ENCODE measurements around the gene STRA6. TPM values are rescaled to one million over a fixed set of nuclear protein-coding genes. Genes with fewer than 3 reads are reported as not detected.

STRA6 gene
- polyA plus RNA-seq, 2 of the 4 experiments (the other 2 are of a cell fraction): 35.0 to 70.2 TPM

DNA sequence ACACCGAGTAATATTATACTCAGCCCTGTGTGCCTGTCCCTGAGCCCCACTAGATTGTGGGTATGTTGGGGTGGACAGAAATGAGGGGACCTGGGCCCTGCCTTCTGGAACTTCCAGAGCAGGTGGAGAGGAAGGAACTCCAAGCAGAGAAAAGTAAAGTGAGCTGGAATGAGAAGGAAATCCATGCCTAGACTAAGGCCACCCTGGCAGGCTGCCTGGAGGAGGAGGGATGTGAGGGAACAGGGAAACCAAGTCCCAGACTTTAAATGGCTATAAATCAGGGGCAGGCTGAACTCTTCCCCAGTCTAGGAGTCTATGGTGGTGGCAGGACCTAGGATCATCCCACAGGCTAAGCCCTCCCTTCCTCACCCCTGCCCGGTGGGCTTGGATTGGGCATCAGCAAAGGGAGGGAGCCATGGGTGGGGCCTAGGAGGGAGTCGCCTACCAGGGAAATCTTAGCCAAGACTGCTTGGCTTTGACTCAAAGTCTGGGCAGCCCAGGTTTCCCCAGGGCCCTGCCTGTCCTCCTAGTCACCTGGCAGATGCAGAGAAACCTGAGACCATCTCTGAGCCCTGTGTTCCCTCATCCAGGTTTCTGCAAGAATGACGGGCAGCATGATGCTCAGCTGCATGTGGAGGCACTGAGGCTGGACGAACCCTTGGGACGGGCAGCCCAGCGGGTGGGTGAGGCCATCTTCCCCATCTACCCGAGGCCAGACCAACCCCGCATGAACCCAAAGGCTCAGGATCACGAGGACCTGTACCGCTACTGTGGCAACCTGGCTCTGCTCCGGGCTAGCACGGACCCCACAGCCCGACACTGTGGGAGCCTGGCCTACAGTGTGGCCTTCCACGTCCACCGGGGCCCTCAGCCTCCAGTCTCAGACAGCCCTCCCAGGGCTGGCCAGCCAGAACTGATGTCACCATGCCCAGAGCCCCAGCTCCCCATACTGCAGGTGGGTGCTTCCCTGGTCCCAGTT lies 15.6 kb upstream of the STRA6 start:
- DNase-seq (ENCODE audit: low read depth in 1 of 2, low spot score in 1 of 2) (no peak), ATAC-seq (no peak), FAIRE-seq (no peak)
- Histone ChIP-seq H3K9me3 (no peaks in the 10 kb centered on the region), H3K4me2 (no peak overlapping the region), H3K4me1 (peaks cover 36% of the 10 kb centered on the region), H3K27ac (peak overlapping the region in 1 of 2 experiments; percentile 13; a peak in 2 of 6 replicates), H3K4me3 (no peak overlapping the region)
- CTCF ChIA-PET: no interaction called here
- no peak for TF ChIP-seq ZNF302 (CRISPR knock-in tag; IDR thresholded peaks at IDR 0.05)
- TF ChIP-seq CEBPB (IDR thresholded peaks at IDR 0.05): no peak
- no peak for TF ChIP-seq PHF8 (IDR thresholded peaks at IDR 0.05; ENCODE audit: borderline replicate concordance, low read depth)
- TF ChIP-seq HOXA7 (CRISPR knock-in tag; IDR thresholded peaks at IDR 0.05): no peak
- TF ChIP-seq NPAS2 (CRISPR knock-in tag; IDR thresholded peaks at IDR 0.05; ENCODE audit: borderline replicate concordance): no peak
- no peak for TF ChIP-seq HOXB5 (CRISPR knock-in tag; IDR thresholded peaks at IDR 0.05)
- TF ChIP-seq SMC3 (IDR thresholded peaks at IDR 0.05): no peak
- TF ChIP-seq, protein P1, sequence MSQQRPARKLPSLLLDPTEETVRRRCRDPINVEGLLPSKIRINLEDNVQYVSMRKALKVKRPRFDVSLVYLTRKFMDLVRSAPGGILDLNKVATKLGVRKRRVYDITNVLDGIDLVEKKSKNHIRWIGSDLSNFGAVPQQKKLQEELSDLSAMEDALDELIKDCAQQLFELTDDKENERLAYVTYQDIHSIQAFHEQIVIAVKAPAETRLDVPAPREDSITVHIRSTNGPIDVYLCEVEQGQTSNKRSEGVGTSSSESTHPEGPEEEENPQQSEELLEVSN (IDR thresholded peaks at IDR 0.05; ENCODE audit: borderline replicate concordance, low read depth): no peak
- TF ChIP-seq RARB (CRISPR knock-in tag; IDR thresholded peaks at IDR 0.05): no peak
- TF ChIP-seq RCOR1 (IDR thresholded peaks at IDR 0.05; ENCODE audit: low read depth, low read length): no peak
- no peak for TF ChIP-seq ESRRA (IDR thresholded peaks at IDR 0.05; ENCODE audit: borderline replicate concordance, low read length)
- TF ChIP-seq, protein P2, sequence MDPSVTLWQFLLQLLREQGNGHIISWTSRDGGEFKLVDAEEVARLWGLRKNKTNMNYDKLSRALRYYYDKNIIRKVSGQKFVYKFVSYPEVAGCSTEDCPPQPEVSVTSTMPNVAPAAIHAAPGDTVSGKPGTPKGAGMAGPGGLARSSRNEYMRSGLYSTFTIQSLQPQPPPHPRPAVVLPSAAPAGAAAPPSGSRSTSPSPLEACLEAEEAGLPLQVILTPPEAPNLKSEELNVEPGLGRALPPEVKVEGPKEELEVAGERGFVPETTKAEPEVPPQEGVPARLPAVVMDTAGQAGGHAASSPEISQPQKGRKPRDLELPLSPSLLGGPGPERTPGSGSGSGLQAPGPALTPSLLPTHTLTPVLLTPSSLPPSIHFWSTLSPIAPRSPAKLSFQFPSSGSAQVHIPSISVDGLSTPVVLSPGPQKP (IDR thresholded peaks at IDR 0.05; ENCODE audit: low read depth, low read length): no peak
- TF ChIP-seq SREBF2 (IDR thresholded peaks at IDR 0.05): no peak
- TF ChIP-seq CHD4 (IDR thresholded peaks at IDR 0.05; ENCODE audit: borderline replicate concordance): no peak
- no peak for TF ChIP-seq FOSB (CRISPR knock-in tag; IDR thresholded peaks at IDR 0.05)
- no peak for TF ChIP-seq JUNB (IDR thresholded peaks at IDR 0.05)
- TF ChIP-seq NFE2L2 (conservative IDR thresholded peaks at IDR 0.05; ENCODE audit: low read length): no peak
- TF ChIP-seq, protein P3, sequence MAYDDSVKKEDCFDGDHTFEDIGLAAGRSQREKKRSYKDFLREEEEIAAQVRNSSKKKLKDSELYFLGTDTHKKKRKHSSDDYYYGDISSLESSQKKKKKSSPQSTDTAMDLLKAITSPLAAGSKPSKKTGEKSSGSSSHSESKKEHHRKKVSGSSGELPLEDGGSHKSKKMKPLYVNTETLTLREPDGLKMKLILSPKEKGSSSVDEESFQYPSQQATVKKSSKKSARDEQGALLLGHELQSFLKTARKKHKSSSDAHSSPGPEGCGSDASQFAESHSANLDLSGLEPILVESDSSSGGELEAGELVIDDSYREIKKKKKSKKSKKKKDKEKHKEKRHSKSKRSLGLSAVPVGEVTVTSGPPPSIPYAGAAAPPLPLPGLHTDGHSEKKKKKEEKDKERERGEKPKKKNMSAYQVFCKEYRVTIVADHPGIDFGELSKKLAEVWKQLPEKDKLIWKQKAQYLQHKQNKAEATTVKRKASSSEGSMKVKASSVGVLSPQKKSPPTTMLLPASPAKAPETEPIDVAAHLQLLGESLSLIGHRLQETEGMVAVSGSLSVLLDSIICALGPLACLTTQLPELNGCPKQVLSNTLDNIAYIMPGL (CRISPR knock-in tag; IDR thresholded peaks at IDR 0.05; ENCODE audit: borderline replicate concordance): no peak
- TF ChIP-seq FOXS1 (CRISPR knock-in tag; IDR thresholded peaks at IDR 0.05): no peak
- POLR2A ChIA-PET: no interaction called here
- 93% methylated on average over 2 of the region's 16 CpGs for WGBS (ENCODE audit: missing lambda C conversion rate)

DNA sequence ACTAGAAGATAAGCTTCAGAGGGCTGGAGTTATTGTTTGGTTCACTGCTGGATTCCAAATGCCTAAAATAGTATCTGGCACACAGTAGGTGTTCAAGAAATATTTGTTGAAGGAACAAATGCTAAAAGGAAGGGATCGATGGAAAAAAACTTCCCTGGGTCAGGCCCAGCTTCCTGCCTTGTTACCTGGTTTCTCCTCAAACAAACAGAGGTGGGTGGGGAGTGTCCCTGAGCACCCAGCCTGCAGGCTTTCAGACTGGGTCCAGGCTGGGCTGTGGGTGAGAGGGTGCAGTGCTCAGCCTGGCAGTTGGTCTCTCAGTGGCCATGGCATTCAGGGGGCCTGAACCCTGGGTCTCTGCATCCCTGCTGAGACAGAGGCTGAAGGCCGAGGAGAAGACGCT lies 14.4 kb upstream of the STRA6 start:
- TF ChIP-seq JUN (IDR thresholded peaks at IDR 0.05): no peak
- TF ChIP-seq ZSCAN20 (CRISPR knock-in tag; IDR thresholded peaks at IDR 0.05): no peak
- no peak for TF ChIP-seq ZC3H11A (IDR thresholded peaks at IDR 0.05)
- no peak for TF ChIP-seq FOSL2 (IDR thresholded peaks at IDR 0.05)
- no peak for TF ChIP-seq FOSL2 (CRISPR knock-in tag; IDR thresholded peaks at IDR 0.05)
- TF ChIP-seq, protein P4, sequence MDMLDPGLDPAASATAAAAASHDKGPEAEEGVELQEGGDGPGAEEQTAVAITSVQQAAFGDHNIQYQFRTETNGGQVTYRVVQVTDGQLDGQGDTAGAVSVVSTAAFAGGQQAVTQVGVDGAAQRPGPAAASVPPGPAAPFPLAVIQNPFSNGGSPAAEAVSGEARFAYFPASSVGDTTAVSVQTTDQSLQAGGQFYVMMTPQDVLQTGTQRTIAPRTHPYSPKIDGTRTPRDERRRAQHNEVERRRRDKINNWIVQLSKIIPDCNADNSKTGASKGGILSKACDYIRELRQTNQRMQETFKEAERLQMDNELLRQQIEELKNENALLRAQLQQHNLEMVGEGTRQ (IDR thresholded peaks at IDR 0.05): no peak
- TF ChIP-seq, protein P5, sequence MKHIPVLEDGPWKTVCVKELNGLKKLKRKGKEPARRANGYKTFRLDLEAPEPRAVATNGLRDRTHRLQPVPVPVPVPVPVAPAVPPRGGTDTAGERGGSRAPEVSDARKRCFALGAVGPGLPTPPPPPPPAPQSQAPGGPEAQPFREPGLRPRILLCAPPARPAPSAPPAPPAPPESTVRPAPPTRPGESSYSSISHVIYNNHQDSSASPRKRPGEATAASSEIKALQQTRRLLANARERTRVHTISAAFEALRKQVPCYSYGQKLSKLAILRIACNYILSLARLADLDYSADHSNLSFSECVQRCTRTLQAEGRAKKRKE (CRISPR knock-in tag; IDR thresholded peaks at IDR 0.05; ENCODE audit: low read depth): no peak
- TF ChIP-seq EHMT2 (IDR thresholded peaks at IDR 0.05; ENCODE audit: low read depth): no peak
- no peak for TF ChIP-seq CHD4 (IDR thresholded peaks at IDR 0.05; ENCODE audit: borderline replicate concordance)
- TF ChIP-seq EHF (CRISPR knock-in tag; IDR thresholded peaks at IDR 0.05): no peak
- no peak for TF ChIP-seq JUNB (IDR thresholded peaks at IDR 0.05)
- TF ChIP-seq, protein P6, sequence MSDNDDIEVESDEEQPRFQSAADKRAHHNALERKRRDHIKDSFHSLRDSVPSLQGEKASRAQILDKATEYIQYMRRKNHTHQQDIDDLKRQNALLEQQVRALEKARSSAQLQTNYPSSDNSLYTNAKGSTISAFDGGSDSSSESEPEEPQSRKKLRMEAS (IDR thresholded peaks at IDR 0.05): no peak
- no peak for TF ChIP-seq KDM1A (IDR thresholded peaks at IDR 0.05; ENCODE audit: low read depth)
- no peak for TF ChIP-seq HEYL (CRISPR knock-in tag; IDR thresholded peaks at IDR 0.05)
- no peak for TF ChIP-seq RNF2 (IDR thresholded peaks at IDR 0.05; ENCODE audit: borderline replicate concordance, low read depth)
- TF ChIP-seq HOXA7 (CRISPR knock-in tag; IDR thresholded peaks at IDR 0.05): no peak
- no peak for TF ChIP-seq MYC (IDR thresholded peaks at IDR 0.05; ENCODE audit: borderline replicate concordance, low read length)
- no peak for TF ChIP-seq SMC3 (IDR thresholded peaks at IDR 0.05)
- TF ChIP-seq NFE2L2 (conservative IDR thresholded peaks at IDR 0.05; ENCODE audit: low read length): no peak
- no peak for ATAC-seq
- H3K4me2 ChIP-seq: no peak overlapping the region
- peak overlapping the region in 1 of 2 experiments; percentile 13; a peak in 1 of 6 replicates for H3K27ac ChIP-seq
- H3K4me1 ChIP-seq: peaks cover 40% of the 10 kb centered on the region
- DNase-seq (ENCODE audit: low read depth in 1 of 2, low spot score in 1 of 2): no peak
- FAIRE-seq: no peak
- H3K4me3 ChIP-seq: no peak overlapping the region
- POLR2A ChIA-PET: no interaction called here
- CTCF ChIA-PET: interaction anchor here (1.3 kb wide), 1 partner anchor 26 kb away, joined by 4 read pairs; no protein-coding TSS in a partner anchor
- WGBS (ENCODE audit: missing lambda C conversion rate): 54% methylated on average over 2 of the region's 3 CpGs
- H3K9me3 ChIP-seq: no peaks in the 10 kb centered on the region
